Raji (cell line): ENCODE measurements around the gene C2orf81.

Experiments used
- POLR2A ChIP-seq: IDR thresholded peaks from 2 replicates; pipeline ENCODE4 v1.6.1; 2011; ENCODE audit warnings: low read depth, low read length, control low read depth; ENCODE audit not compliant: insufficient read depth

C2orf81 gene

DNA sequence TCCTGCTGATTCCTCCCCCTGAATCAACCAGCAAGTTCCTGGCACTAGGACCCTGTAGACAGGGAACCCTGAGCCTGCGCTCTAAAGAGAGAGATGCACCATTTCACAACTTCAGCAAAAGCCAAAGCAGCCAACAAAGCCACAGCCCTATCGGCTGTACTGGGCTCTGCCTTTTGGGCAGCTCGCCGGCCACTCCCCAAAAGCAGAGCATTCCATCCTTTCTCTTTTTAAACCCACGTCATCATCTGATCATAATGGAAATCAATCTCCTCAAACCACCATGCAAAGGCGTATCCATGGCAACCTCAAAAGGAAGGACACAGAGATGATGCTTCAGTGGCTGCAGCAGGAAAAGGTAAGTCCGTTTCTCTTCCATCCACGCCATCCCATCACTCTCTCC, 36.0 kb downstream of the C2orf81 start:
- no peak for TF ChIP-seq POLR2A

GRCh38 chr2:74384051-74384450, 37.4 kb downstream of the C2orf81 start:
- TF ChIP-seq POLR2A: no peak

- TF ChIP-seq POLR2A: no peak
These were observed 38.2 kb downstream of the C2orf81 start for GRCh38 chr2:74383254-74383653.

DNA sequence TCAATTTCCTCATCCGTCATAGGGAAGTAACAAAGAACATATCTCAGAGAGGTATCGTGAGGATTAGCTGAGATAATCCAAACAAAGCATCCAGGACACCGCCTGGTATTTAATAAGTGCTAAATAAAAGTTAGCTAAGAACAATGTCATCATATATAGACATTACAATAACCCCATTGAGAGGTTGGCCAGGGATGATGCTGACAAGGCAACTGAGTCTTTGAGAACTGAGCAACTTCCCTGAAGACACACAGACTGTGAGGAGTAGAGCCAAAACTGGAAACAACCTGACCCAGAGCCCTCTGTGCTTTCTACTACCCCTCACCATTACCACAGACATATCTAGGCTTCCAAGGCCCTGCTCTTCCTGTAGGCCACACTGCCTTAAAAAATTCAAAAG, 39.7 kb downstream of the C2orf81 start:
- no peak for TF ChIP-seq POLR2A

DNA sequence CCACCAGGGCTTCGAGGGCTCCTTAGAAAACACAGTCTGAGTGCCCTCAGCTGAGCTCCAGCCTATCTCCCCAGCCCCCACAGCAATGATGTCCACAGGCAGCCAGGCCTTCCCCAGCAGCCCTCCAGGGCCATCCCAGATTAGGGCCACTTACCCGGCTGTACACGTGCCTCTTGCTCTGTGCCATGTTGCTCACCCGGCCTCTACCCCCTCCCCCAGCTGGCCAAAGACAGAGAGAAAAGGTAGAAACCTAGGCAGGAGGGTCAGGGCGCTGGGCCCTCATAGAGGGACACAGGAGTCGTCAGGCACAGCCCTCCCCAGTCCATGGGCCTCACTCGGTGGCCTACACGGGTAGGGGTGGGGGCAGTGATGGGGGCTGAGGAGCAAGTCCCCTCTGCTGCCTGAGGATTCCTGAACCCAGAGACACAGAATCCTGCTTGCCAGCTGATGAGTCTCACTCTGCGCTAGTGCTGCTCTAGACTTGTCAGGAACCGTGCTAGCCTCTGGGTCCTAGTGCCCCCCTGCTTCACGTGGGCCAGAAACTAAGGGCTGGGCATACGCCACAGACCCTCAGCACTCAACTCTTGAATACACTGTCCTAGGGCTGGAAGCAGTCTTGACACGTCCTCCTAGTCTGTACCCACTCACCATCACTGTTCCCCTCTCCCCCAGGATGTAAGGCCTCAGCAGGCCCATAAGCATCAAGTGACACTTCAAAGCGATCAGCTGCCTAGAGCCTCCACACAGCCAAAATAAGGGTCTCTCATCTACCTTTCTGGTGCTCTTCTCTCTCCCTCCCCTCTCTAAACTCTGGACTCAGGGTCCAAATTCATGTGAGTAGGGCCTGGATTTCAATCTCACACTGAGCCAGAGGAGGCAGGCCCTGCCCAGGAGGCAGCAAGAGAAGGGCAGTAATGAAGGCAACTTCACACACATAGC, 41.3 kb downstream of the C2orf81 start, which contains the start of gene DCTN1:
Gene DCTN1, minus strand, starts transcription at position 461 of the 939 bp plus-strand sequence. Its CDS starts 274 bp downstream, at position 187.
- TF ChIP-seq POLR2A: no peak

DNA sequence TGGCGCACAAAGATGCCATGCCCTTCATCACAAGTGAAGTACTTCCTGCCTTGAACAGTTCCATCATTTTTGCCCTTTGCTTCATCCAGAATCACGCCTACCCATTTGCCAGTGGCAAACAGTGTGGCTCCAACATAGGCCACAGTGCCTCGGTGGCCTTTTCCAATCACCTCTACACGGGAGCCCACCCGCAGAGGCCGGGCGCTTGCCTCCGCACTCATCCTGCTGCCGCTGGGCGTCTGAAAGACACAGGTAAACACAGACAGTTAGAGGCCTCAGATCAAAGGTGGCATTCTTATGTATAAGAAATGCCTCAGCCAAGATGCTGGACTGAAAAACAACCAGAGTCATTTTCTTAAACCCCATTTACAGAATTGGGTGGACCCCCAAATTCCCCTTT, 43.4 kb downstream of the C2orf81 start:
- TF ChIP-seq POLR2A: no peak

DNA sequence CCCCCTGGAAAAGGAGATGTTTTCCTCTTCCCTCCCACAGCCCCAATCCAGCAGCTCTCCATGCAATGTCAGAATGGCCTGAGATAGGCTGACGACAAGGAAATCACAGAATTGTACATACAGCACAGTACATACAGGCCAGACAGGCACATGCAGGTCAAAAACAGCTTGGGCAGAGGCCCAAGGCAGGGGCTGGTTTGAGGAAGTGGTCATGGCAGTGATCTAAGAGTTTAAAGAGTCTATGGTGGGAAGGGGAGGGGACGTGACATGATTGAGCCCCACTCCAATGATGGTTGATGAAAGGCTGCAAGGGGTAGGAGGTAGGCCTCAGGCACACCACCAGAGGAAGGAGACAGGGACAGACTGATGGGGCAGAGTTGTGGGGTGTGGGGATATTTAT, 45.6 kb downstream of the C2orf81 start:
- no peak for TF ChIP-seq POLR2A

- no peak for TF ChIP-seq POLR2A
These were observed 46.8 kb downstream of the C2orf81 start for GRCh38 chr2:74374509-74375205.

GRCh38 chr2:74373985-74374384, 47.4 kb downstream of the C2orf81 start:
- TF ChIP-seq POLR2A: no peak

GRCh38 chr2:74373221-74373676, 48.2 kb downstream of the C2orf81 start:
- no peak for TF ChIP-seq POLR2A

GRCh38 chr2:74372674-74373073, 48.7 kb downstream of the C2orf81 start:
- TF ChIP-seq POLR2A: no peak

DNA sequence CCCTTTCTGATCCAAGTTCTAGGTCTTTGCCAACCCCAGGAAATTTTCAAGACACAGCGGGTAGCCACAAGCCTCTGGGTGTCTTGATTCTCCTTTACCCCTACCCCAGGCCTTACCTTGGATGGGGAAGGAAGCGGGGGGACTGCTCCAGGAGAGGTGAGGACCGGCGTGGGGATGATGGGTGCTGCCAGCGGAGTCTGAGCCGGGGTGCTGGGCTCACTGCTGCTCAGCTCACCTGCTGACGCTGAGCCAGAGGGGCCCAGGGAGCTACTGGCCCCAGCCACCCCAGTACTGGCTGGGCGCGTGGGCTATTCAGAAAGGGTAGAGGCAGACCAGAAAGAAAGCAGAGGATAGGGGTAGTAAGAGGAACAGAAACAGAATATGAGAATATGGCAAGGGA, 50.0 kb downstream of the C2orf81 start:
- TF ChIP-seq POLR2A: no peak

DNA sequence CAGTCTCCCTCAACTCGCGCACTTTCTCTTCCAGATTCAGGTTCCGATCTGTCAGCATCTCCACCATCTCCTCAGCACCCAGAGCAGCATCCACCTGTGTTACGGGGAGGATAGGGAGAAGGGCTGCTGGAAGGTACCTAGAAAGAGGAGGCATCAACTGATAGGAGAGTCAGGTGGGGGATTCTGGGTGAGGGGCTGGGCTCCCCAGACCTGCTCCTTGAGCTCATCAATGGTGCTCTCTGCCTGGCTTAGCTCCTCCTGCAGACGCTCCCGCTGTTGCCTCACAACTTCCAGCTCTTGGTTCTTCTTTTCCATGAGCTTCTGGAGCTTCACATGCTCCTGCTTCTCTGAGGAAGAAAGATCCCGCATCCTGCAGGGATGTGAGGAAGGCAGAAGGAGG, 51.4 kb downstream of the C2orf81 start:
- no peak for TF ChIP-seq POLR2A

- no peak for TF ChIP-seq POLR2A
These were observed 52.9 kb downstream of the C2orf81 start for GRCh38 chr2:74368499-74368898.

DNA sequence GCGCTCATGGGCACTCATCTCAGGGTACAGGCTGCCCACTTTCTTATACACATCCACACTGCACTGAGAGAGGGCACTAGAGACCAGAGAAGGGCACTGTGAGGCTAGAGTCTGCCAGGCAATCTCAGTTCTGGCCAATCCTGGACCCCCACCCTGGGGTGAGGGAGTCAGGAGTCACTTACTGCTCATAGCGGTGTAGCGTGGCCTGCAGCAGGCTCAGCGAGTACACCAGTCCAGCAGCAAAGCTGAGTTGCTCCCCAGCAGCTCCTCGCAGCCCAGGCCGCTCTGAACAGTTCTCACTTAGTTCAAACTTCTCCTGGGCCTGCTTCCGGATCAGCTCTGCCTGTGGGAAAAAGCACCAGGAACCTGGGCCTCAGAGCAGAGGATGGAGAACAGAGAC, 53.6 kb downstream of the C2orf81 start:
- no peak for TF ChIP-seq POLR2A

DNA sequence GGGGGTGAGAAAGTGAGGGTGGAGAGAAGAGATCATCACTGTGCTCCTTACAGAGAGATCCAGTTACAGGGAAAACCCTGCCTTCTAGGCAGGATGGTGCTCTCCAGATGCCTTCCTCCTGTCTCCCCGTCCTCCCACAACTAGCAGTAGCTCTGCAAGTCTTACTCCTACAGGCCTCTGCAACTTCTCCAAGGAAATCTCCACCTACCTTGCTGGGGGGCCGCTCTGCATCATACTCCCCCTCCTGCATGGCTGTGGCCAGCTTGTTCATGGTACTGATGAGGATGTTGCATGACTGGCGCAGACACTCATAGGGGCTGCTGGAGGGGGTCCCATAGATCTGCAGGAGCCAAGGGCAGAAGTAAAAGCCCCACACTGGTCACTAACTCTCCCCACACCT, 55.4 kb downstream of the C2orf81 start:
- TF ChIP-seq POLR2A: no peak
